ENCODE measurements around the gene ARID2. TPM values are rescaled to one million over a fixed set of nuclear protein-coding genes. Genes with fewer than 3 reads are reported as not detected.

The ARID2 gene
- total and polyA plus RNA-seq, 2 of the 13 experiments (the other 11 are each of a cell fraction or from before 2014, with no cell fraction given), result 15.9 to 22.2 TPM

- TF ChIP-seq CCAR2 (optimal IDR thresholded peaks at IDR 0.05; ENCODE audit: low read depth, low read length), result no peak
- TF ChIP-seq SALL2 (CRISPR knock-in tag; IDR thresholded peaks at IDR 0.05), result 0 out of 2 replicates have a peak, but pooled peaks have one; percentile 53
- 0 out of 2 replicates have a peak, but pooled peaks have one; percentile 29 for TF ChIP-seq BORCS8-MEF2B (CRISPR knock-in tag; IDR thresholded peaks at IDR 0.05)
- TF ChIP-seq ZMYM4 (CRISPR knock-in tag; IDR thresholded peaks at IDR 0.05), result peak; percentile 88
- peak; percentile 87 for TF ChIP-seq TEAD3 (CRISPR knock-in tag; optimal IDR thresholded peaks at IDR 0.05; ENCODE audit: borderline replicate concordance)
- peak; percentile 63 for TF ChIP-seq FOSL2 (CRISPR knock-in tag; IDR thresholded peaks at IDR 0.05)
- peak; percentile 26; the same call in 1 of the 2 replicates for TF ChIP-seq GABPA (IDR thresholded peaks at IDR 0.05; ENCODE audit: low read depth, low read length)
- TF ChIP-seq GABPA (CRISPR knock-in tag; IDR thresholded peaks at IDR 0.05; ENCODE audit: low read depth), result peak; percentile 68; the same call in 1 of the 2 replicates
- TF ChIP-seq FOXA3 (CRISPR knock-in tag; IDR thresholded peaks at IDR 0.05), result peak; percentile 68
- peak; percentile 24; the same call in 1 of the 2 replicates for TF ChIP-seq NR2F2 (IDR thresholded peaks at IDR 0.05; ENCODE audit: borderline replicate concordance, low read depth)
- no peak for TF ChIP-seq ZNF33A (CRISPR knock-in tag; IDR thresholded peaks at IDR 0.05; ENCODE audit: borderline replicate concordance)
- TF ChIP-seq HOXD1 (CRISPR knock-in tag; IDR thresholded peaks at IDR 0.05), result peak; percentile 78; the same call in 1 of the 2 replicates
- TF ChIP-seq ATF7-NPFF (CRISPR knock-in tag; IDR thresholded peaks at IDR 0.05; ENCODE audit: low read depth), result no peak
- no peak for TF ChIP-seq ZFP1 (CRISPR knock-in tag; IDR thresholded peaks at IDR 0.05)
- peak; percentile 64; the same call in 1 of the 2 replicates for TF ChIP-seq CBFB (CRISPR knock-in tag; IDR thresholded peaks at IDR 0.05)
- TF ChIP-seq, protein P1, sequence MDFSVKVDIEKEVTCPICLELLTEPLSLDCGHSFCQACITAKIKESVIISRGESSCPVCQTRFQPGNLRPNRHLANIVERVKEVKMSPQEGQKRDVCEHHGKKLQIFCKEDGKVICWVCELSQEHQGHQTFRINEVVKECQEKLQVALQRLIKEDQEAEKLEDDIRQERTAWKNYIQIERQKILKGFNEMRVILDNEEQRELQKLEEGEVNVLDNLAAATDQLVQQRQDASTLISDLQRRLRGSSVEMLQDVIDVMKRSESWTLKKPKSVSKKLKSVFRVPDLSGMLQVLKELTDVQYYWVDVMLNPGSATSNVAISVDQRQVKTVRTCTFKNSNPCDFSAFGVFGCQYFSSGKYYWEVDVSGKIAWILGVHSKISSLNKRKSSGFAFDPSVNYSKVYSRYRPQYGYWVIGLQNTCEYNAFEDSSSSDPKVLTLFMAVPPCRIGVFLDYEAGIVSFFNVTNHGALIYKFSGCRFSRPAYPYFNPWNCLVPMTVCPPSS (IDR thresholded peaks at IDR 0.05), result no peak
- TF ChIP-seq NR2C2 (CRISPR knock-in tag; IDR thresholded peaks at IDR 0.05; ENCODE audit: borderline replicate concordance), result peak; percentile 69; the same call in 1 of the 2 replicates
- TF ChIP-seq, protein P2, sequence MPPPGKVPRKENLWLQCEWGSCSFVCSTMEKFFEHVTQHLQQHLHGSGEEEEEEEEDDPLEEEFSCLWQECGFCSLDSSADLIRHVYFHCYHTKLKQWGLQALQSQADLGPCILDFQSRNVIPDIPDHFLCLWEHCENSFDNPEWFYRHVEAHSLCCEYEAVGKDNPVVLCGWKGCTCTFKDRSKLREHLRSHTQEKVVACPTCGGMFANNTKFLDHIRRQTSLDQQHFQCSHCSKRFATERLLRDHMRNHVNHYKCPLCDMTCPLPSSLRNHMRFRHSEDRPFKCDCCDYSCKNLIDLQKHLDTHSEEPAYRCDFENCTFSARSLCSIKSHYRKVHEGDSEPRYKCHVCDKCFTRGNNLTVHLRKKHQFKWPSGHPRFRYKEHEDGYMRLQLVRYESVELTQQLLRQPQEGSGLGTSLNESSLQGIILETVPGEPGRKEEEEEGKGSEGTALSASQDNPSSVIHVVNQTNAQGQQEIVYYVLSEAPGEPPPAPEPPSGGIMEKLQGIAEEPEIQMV (CRISPR knock-in tag; IDR thresholded peaks at IDR 0.05; ENCODE audit: low read depth), result no peak
- no peak for TF ChIP-seq SSRP1 (CRISPR knock-in tag; IDR thresholded peaks at IDR 0.05)
- TF ChIP-seq, protein P3, sequence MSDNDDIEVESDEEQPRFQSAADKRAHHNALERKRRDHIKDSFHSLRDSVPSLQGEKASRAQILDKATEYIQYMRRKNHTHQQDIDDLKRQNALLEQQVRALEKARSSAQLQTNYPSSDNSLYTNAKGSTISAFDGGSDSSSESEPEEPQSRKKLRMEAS (IDR thresholded peaks at IDR 0.05), result peak; percentile 57
- no peak for TF ChIP-seq KLF9 (CRISPR knock-in tag; IDR thresholded peaks at IDR 0.05; ENCODE audit: low read depth)
- peak; percentile 71; the same call in 1 of the 2 replicates for TF ChIP-seq ERF (CRISPR knock-in tag; IDR thresholded peaks at IDR 0.05)
- peak; percentile 90 for TF ChIP-seq SP5 (CRISPR knock-in tag; IDR thresholded peaks at IDR 0.05; ENCODE audit: borderline replicate concordance, low read depth)
- TF ChIP-seq ONECUT2 (CRISPR knock-in tag; IDR thresholded peaks at IDR 0.05), result no peak
- TF ChIP-seq ZBTB26 (CRISPR knock-in tag; IDR thresholded peaks at IDR 0.05; ENCODE audit: borderline replicate concordance), result peak; percentile 78
- TF ChIP-seq, protein P4, sequence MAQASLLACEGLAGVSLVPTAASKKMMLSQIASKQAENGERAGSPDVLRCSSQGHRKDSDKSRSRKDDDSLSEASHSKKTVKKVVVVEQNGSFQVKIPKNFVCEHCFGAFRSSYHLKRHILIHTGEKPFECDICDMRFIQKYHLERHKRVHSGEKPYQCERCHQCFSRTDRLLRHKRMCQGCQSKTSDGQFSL (CRISPR knock-in tag; IDR thresholded peaks at IDR 0.05), result 0 out of 2 replicates have a peak, but pooled peaks have one; percentile 29
- TF ChIP-seq RNF2 (conservative IDR thresholded peaks at IDR 0.05; ENCODE audit: low read depth), result no peak
- TF ChIP-seq ZNF563 (CRISPR knock-in tag; IDR thresholded peaks at IDR 0.05), result peak; percentile 82
- no peak for TF ChIP-seq POLR2AphosphoS2 (IDR thresholded peaks at IDR 0.05; ENCODE audit: low read depth, low read length)
Observed at GRCh38 chr12:45727301-45727979, 2.1 kb upstream of the ARID2 start (continued).

Measured in HepG2 (cell line).